Right atrium auricular region (tissue), 2 donors: ENCODE results near the gene GSTA5. TPM values are rescaled to one million over a fixed set of nuclear protein-coding genes. Genes with fewer than 3 reads are reported as not detected.

ENCODE experiments used
- DNase-seq: peaks from one replicate; pipeline ENCODE4 v3.0.0-alpha.2; 2019; ENCODE audit warnings: low spot score
- H3K27ac ChIP-seq, 2 donors: fragments of 200-600 bp; sonication (generic); 1 replicate in 1 of 2; 2 replicates in 1 of 2; pipeline ENCODE4 v1.5.1; 2016 to 2019
- H3K27me3 ChIP-seq, 2 donors: fragments of 200-600 bp; sonication (generic); one replicate each; pipeline versions ENCODE4 v1.5.1 to v1.6.0; 2017 to 2019
- H3K36me3 ChIP-seq: fragments of 200-600 bp; sonication (generic); one replicate; pipeline ENCODE4 v1.5.1; 2016
- H3K4me1 ChIP-seq, 2 donors: fragments of 200-600 bp; sonication (generic); one replicate each; pipeline versions ENCODE4 v1.5.1 to v1.6.0; 2017 to 2019
- H3K4me3 ChIP-seq, 2 donors: fragments of 200-600 bp; sonication (generic); 1 replicate in 1 of 2; 2 replicates in 1 of 2; pipeline ENCODE4 v1.5.1; 2017 to 2019; ENCODE audit warnings: mild to moderate bottlenecking in 1 of 2, moderate library complexity in 1 of 2
- H3K9me3 ChIP-seq, 2 donors: fragments of 200-600 bp; sonication (generic); one replicate each; pipeline ENCODE4 v1.5.1; 2019
- total RNA-seq, 2 donors: library from RNA; depleted of rRNA; stranded (reverse); fragments of >200 nt; gene quantifications; one replicate each; pipeline ENCODE4 v1.1.0, GENCODE V29; 2016
- TF ChIP-seq, protein P1 (sequence below), 2 donors: fragments of 200-600 bp; sonication (generic); IDR thresholded peaks; one replicate each; pipeline ENCODE4 v1.5.1; 2019; ENCODE audit warnings: antibody characterized with exemption in 2 of 2

Gene GSTA5
- not detected for total RNA-seq

GRCh38 chr6:52840763-52841585 is at the start of gene GSTA5:
TSS of gene GSTA5 (minus strand) at chr6:52840813.
- no peak for DNase-seq
- TF ChIP-seq, protein P1, sequence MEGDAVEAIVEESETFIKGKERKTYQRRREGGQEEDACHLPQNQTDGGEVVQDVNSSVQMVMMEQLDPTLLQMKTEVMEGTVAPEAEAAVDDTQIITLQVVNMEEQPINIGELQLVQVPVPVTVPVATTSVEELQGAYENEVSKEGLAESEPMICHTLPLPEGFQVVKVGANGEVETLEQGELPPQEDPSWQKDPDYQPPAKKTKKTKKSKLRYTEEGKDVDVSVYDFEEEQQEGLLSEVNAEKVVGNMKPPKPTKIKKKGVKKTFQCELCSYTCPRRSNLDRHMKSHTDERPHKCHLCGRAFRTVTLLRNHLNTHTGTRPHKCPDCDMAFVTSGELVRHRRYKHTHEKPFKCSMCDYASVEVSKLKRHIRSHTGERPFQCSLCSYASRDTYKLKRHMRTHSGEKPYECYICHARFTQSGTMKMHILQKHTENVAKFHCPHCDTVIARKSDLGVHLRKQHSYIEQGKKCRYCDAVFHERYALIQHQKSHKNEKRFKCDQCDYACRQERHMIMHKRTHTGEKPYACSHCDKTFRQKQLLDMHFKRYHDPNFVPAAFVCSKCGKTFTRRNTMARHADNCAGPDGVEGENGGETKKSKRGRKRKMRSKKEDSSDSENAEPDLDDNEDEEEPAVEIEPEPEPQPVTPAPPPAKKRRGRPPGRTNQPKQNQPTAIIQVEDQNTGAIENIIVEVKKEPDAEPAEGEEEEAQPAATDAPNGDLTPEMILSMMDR (IDR thresholded peaks at IDR 0.05), result no peak
- Histone ChIP-seq H3K27ac (no peak within 1 kb of the TSS), H3K9me3 (no peaks in the 10 kb centered on the region), H3K36me3 (no peaks in the 10 kb centered on the region), H3K4me1 (no peaks in the 10 kb centered on the region), H3K4me3 (no peak within 1 kb of the TSS), H3K27me3 (no peaks in the 10 kb centered on the region)

DNA sequence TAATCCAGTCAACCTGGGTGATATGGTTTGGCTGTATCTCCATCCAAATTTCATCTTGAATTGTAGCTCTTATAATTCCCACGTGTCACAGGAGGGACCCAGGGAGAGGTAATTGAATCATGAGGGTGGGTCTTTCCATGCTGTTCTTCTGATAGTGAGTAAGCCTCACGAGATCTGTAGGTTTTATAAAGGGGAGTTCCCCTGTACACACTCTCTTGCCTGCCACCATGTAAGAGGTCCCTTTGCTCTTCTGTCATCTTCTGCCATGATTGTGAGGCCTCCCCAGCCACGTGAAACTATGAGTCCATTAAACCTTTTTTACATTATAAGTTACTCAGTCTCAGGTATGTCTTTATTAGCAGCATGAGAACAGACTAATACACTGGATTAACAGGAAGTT is 49.4 kb upstream of the GSTA5 start:
- Histone ChIP-seq H3K4me3 (no peak overlapping the region), H3K4me1 (no peaks in the 10 kb centered on the region), H3K9me3 (no peaks in the 10 kb centered on the region), H3K36me3 (no peaks in the 10 kb centered on the region), H3K27me3 (no peaks in the 10 kb centered on the region), H3K27ac (no peak overlapping the region)
- DNase-seq, result no peak
- TF ChIP-seq, protein P1 (IDR thresholded peaks at IDR 0.05), result no peak

GRCh38 chr6:52887910-52888524 is 47.4 kb upstream of the GSTA5 start:
- H3K4me1 ChIP-seq, result no peaks in the 10 kb centered on the region
- no peak for DNase-seq
- no peaks in the 10 kb centered on the region for H3K9me3 ChIP-seq
- TF ChIP-seq, protein P1 (IDR thresholded peaks at IDR 0.05), result no peak
- no peaks in the 10 kb centered on the region for H3K27me3 ChIP-seq
- no peaks in the 10 kb centered on the region for H3K36me3 ChIP-seq
- H3K27ac ChIP-seq, result no peak overlapping the region
- no peak overlapping the region for H3K4me3 ChIP-seq

- Histone ChIP-seq H3K27ac (no peak overlapping the region), H3K4me3 (peak overlapping the region; percentile 51 to 53), H3K4me1 (no peaks in the 10 kb centered on the region), H3K36me3 (no peaks in the 10 kb centered on the region), H3K9me3 (no peaks in the 10 kb centered on the region), H3K27me3 (no peaks in the 10 kb centered on the region)
- peak; percentile 68 for DNase-seq
- TF ChIP-seq, protein P1 (IDR thresholded peaks at IDR 0.05), result peak; percentile 70 to 86
These were observed 41.6 kb upstream of the GSTA5 start for GRCh38 chr6:52881996-52882841.

DNA sequence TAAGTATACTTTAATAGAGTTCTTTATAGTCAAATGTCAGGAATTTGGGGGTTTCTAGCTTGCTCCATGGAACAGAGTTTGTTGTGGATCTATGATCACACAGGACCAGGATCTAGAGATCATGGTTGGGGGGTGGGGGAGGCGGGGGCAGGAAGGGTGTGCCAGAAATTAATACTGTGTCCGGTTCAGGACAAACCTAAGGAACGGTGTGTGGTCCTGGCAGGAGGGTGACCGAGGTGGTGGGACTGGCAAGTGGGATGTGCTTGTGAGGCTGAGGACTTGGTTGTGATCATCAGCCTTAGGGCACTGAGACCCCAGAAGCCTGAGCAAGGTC is 41.0 kb upstream of the GSTA5 start:
- Histone ChIP-seq H3K27ac (no peak overlapping the region), H3K4me3 (peak overlapping the region in 1 of 2 donors; percentile 53), H3K9me3 (no peaks in the 10 kb centered on the region), H3K36me3 (no peaks in the 10 kb centered on the region), H3K4me1 (no peaks in the 10 kb centered on the region), H3K27me3 (no peaks in the 10 kb centered on the region)
- TF ChIP-seq, protein P1 (IDR thresholded peaks at IDR 0.05), result no peak
- DNase-seq, result no peak
